MM.1S (cell line): ENCODE data around the gene RSU1.

ENCODE experiments used
- EZH2 ChIP-seq: fragments of 300-600 bp; sonication (generic); optimal IDR thresholded peaks from 2 replicates; pipeline ENCODE3; 2017; ENCODE audit warnings: low read depth, mild to moderate bottlenecking, antibody characterized with exemption, low read length, mixed read lengths
- EZH2phosphoT487 ChIP-seq: fragments of 300-600 bp; sonication (generic); IDR thresholded peaks from 2 replicates; pipeline ENCODE4 v1.6.1; 2018; ENCODE audit warnings: antibody characterized with exemption, low read length
- TF ChIP-seq, protein P1 (sequence below): fragments of 300-600 bp; sonication (generic); IDR thresholded peaks from 2 replicates; pipeline ENCODE4 v1.5.1; 2016; ENCODE audit warnings: antibody characterized with exemption, low read length, mixed read lengths

DNA sequence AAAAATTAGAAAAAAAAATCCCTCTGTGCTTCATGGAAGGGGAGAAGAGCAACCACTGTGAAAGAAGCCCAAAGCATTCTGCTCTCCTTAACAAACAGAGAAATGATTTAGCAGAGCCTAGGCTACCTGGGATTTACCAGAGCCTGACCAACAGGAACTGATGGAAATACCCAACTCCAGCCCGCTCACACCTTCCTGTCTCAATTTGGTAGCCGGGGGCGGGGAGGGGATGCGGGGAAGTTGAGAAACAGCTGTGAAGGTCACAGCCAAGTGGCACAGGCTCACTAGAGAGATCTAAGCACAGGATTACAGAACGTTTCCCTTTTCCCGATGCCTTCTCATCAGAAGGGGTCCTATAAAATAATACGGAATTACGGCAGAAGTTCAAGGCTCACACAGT, 17.6 kb downstream of the RSU1 start:
- TF ChIP-seq, protein P1, sequence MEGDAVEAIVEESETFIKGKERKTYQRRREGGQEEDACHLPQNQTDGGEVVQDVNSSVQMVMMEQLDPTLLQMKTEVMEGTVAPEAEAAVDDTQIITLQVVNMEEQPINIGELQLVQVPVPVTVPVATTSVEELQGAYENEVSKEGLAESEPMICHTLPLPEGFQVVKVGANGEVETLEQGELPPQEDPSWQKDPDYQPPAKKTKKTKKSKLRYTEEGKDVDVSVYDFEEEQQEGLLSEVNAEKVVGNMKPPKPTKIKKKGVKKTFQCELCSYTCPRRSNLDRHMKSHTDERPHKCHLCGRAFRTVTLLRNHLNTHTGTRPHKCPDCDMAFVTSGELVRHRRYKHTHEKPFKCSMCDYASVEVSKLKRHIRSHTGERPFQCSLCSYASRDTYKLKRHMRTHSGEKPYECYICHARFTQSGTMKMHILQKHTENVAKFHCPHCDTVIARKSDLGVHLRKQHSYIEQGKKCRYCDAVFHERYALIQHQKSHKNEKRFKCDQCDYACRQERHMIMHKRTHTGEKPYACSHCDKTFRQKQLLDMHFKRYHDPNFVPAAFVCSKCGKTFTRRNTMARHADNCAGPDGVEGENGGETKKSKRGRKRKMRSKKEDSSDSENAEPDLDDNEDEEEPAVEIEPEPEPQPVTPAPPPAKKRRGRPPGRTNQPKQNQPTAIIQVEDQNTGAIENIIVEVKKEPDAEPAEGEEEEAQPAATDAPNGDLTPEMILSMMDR: no peak
- TF ChIP-seq EZH2: no peak
- TF ChIP-seq EZH2phosphoT487: no peak
